GM12878 (cell line): Measurements from ENCODE around the gene PIGM.

Source experiments
- MXI1 ChIP-seq: fragments of 150-350 bp; IDR thresholded peaks from 2 replicates; pipeline ENCODE4 v1.6.1; 2011; ENCODE audit warnings: low read depth, mild to moderate bottlenecking, inconsistent platforms, low read length, improper control_type of control experiment
- POLR2A ChIP-seq: IDR thresholded peaks from 2 replicates; pipeline ENCODE4 v1.6.1; 2011; ENCODE audit warnings: low read depth, mild to moderate bottlenecking, low read length
- RCOR1 ChIP-seq: conservative IDR thresholded peaks from 2 replicates; pipeline ENCODE4 v1.6.1; 2012; ENCODE audit warnings: low read depth, low read length, improper control_type of control experiment
- TF ChIP-seq, protein P1 (sequence below), 3 experiments: IDR thresholded peaks in 2 of 3; conservative IDR thresholded peaks in 1 of 3; 2 replicates each; pipeline ENCODE4 v1.5.1; 2011; ENCODE audit warnings: low read depth in 3 of 3, low read length in 3 of 3, mild to moderate bottlenecking in 3 of 3, control low read depth in 2 of 3, moderate library complexity in 2 of 3, inconsistent platforms in 1 of 3, mixed read lengths in 1 of 3; ENCODE audit not compliant: control insufficient read depth in 2 of 3, insufficient read depth in 1 of 3; ENCODE audit errors: extremely low read depth in 1 of 3

DNA sequence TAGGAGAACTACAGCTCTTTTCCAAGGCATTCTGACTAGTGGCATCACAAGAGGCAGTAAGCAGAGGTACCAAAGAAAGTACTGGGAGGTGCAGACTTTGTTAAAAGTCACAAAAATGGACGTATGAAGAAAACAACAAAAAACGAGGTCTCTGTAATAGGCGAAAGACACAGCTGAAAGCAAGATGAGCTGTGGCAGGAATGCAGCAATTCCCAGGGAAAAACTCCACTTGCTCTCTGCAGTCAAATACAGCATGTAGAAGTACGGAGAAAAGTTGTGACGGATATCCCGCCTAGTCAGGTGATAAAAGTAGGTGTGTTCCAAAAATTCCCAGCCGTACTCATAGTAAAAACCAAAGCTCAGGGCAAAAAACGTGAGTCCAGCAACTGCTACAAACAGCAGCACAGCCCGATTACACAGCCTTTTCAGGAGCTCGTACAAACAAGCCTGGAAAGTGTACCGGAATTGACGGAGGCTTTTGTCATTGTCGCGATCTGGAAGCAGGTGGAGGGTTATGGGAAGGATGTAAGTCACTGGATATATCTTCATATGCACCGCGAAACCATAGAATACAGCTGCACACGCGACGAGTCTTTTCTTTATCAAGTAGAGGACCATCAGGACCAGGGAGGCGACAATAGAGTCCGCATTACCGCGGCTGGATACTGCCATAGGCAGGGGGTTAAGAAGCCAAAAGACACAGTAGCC, 979 bp downstream of the PIGM start:
- TF ChIP-seq POLR2A (no peak), MXI1 (no peak), RCOR1 (no peak)
- TF ChIP-seq, protein P1, sequence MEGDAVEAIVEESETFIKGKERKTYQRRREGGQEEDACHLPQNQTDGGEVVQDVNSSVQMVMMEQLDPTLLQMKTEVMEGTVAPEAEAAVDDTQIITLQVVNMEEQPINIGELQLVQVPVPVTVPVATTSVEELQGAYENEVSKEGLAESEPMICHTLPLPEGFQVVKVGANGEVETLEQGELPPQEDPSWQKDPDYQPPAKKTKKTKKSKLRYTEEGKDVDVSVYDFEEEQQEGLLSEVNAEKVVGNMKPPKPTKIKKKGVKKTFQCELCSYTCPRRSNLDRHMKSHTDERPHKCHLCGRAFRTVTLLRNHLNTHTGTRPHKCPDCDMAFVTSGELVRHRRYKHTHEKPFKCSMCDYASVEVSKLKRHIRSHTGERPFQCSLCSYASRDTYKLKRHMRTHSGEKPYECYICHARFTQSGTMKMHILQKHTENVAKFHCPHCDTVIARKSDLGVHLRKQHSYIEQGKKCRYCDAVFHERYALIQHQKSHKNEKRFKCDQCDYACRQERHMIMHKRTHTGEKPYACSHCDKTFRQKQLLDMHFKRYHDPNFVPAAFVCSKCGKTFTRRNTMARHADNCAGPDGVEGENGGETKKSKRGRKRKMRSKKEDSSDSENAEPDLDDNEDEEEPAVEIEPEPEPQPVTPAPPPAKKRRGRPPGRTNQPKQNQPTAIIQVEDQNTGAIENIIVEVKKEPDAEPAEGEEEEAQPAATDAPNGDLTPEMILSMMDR (IDR thresholded peaks at IDR 0.05 in 2 of 3, conservative IDR thresholded peaks at IDR 0.05 in 1 of 3; ENCODE audit: control insufficient read depth in 2 of 3, extremely low read depth in 1 of 3, insufficient read depth in 1 of 3, low read depth in 3 of 3, low read length in 3 of 3) = no peak
